PC-9 (cell line): ENCODE results near the gene ERBB2. TPM values are rescaled to one million over a fixed set of nuclear protein-coding genes. Genes with fewer than 3 reads are reported as not detected.

Experiments used
- BruUV-seq: library from RNA; stranded (reverse); fragments of 400-500 nt; replicated peaks from 2 replicates; lab custom pipeline; 2021; lab: Mats Ljungman, UMichigan
- CTCF ChIA-PET: fragments of 300-600 bp; sonication (Branson Sonifier 250); formaldehyde crosslinking; loops from one replicate; lab custom pipeline; 2022; ENCODE audit warnings: antibody characterized with exemption; lab: Charles Lee
- POLR2A ChIA-PET: fragments of 300-600 bp; sonication (Branson Sonifier 250); formaldehyde crosslinking; loops from one replicate; lab custom pipeline; 2022; ENCODE audit warnings: antibody characterized with exemption; ENCODE audit not compliant: unreplicated experiment; lab: Charles Lee
- DNase-seq, 2 experiments: peaks; one replicate each; pipeline versions ENCODE4 v3.0.0 to v3.0.0-alpha.2; 2015 to 2022; ENCODE audit warnings: mixed read lengths in 1 of 2
- H2AFZ ChIP-seq: fragments of 200-600 bp; sonication (generic); 2 replicates; pipeline ENCODE4 v1.8.1; 2017; ENCODE audit warnings: antibody characterized with exemption
- H3F3A ChIP-seq: fragments of 200-600 bp; sonication (generic); 2 replicates; pipeline ENCODE4 v1.8.1; 2017; ENCODE audit warnings: antibody characterized with exemption, mild to moderate bottlenecking, low read depth; ENCODE audit not compliant: insufficient read depth
- H3K27ac ChIP-seq: fragments of 200-600 bp; sonication (generic); 2 replicates; pipeline ENCODE4 v1.6.1; 2016; ENCODE audit warnings: mixed run types
- H3K27me3 ChIP-seq: fragments of 200-600 bp; sonication (generic); 2 replicates; pipeline ENCODE4 v1.6.1; 2016; ENCODE audit warnings: low read depth, mixed run types; ENCODE audit not compliant: insufficient read depth
- H3K36me3 ChIP-seq: fragments of 200-600 bp; sonication (generic); 2 replicates; pipeline ENCODE4 v1.6.1; 2016; ENCODE audit warnings: low read depth, mixed run types
- H3K4me1 ChIP-seq: fragments of 200-600 bp; sonication (generic); replicated peaks from 2 replicates; pipeline ENCODE4 v1.6.1; 2016; ENCODE audit warnings: mixed run types; ENCODE audit not compliant: insufficient read depth
- H3K4me2 ChIP-seq: fragments of 200-600 bp; sonication (generic); 2 replicates; pipeline ENCODE4 v1.6.1; 2017; ENCODE audit warnings: mixed run types
- H3K4me3 ChIP-seq: fragments of 200-600 bp; sonication (generic); 2 replicates; pipeline ENCODE4 v1.6.1; 2016; ENCODE audit warnings: mixed run types
- H3K79me2 ChIP-seq: fragments of 200-600 bp; sonication (generic); 2 replicates; pipeline ENCODE4 v1.6.1; 2017; ENCODE audit warnings: low read depth, mixed run types
- H3K9me2 ChIP-seq: fragments of 200-600 bp; sonication (generic); 2 replicates; pipeline ENCODE4 v1.8.1; 2017; ENCODE audit warnings: mild to moderate bottlenecking; ENCODE audit not compliant: insufficient read depth
- H3K9me3 ChIP-seq: fragments of 200-600 bp; sonication (generic); 2 replicates; pipeline ENCODE4 v1.8.1; 2016; ENCODE audit warnings: low read depth; ENCODE audit not compliant: insufficient read depth
- H4K20me1 ChIP-seq: fragments of 200-600 bp; sonication (generic); 2 replicates; pipeline ENCODE4 v1.8.1; 2017; ENCODE audit not compliant: insufficient read depth
- EZH2 ChIP-seq: fragments of 200-600 bp; sonication (generic); IDR thresholded peaks from 2 replicates; pipeline ENCODE4 v1.8.0; 2017; ENCODE audit warnings: antibody characterized with exemption, low read depth
- intact Hi-C: fragments of 100-400 bp; cut with micrococcal nuclease; formaldehyde crosslinking; loops from one replicate; pipeline ENCODE4 v1.10.0; 2022; ENCODE audit not compliant: unreplicated experiment
- total RNA-seq: library from RNA; stranded (reverse); gene quantifications from 2 replicates; pipeline ENCODE4 v1.2.3, GENCODE V29; 2021
- TF ChIP-seq, protein P1 (sequence below): fragments of 200-600 bp; sonication (generic); conservative IDR thresholded peaks from 2 replicates; pipeline ENCODE4 v1.6.1; 2017; ENCODE audit warnings: mixed run types, antibody characterized with exemption, mild to moderate bottlenecking, moderate library complexity

Gene ERBB2
- total RNA-seq, 1 experiment from 2014 or later: 90.6 TPM

DNA sequence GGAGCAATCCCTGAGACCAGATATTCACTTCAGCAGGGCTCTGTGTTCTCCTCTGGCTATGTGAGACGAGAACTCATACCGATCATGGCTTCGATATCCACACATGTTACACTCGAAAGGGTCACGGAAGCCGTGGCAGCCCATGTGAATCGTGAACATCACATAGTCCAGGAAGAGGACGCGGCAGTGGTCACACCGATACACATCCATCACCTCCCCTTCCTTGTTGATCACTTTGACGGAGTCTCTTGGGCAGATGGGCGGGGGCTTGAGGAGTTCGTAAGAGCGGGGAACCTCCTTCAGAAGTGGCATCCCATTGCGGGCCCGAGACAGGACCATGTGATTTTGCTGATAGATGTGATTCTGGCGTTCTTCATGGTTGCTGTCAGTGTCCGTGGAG is 65.9 kb downstream of the ERBB2 start:
- no peak overlapping the region for H3K27ac ChIP-seq
- H3K4me3 ChIP-seq: no peak overlapping the region
- H4K20me1 ChIP-seq: no peaks in the 10 kb centered on the region
- H3K9me3 ChIP-seq: no peaks in the 10 kb centered on the region; the same call in 1 of the 2 replicates
- ChIA-PET POLR2A (no interaction called here), CTCF (no interaction called here)
- no peak for DNase-seq
- no TSS peak for BruUV-seq
- H3K4me1 ChIP-seq: peaks cover 17% of the 10 kb centered on the region
- H3K9me2 ChIP-seq: no peaks in the 10 kb centered on the region
- intact Hi-C loops: no loop called here
- H3K79me2 ChIP-seq: no peaks in the 10 kb centered on the region
- H3K4me2 ChIP-seq: no peak overlapping the region
- peaks cover 25% of the 10 kb centered on the region for H3F3A ChIP-seq
- TF ChIP-seq, protein P1, sequence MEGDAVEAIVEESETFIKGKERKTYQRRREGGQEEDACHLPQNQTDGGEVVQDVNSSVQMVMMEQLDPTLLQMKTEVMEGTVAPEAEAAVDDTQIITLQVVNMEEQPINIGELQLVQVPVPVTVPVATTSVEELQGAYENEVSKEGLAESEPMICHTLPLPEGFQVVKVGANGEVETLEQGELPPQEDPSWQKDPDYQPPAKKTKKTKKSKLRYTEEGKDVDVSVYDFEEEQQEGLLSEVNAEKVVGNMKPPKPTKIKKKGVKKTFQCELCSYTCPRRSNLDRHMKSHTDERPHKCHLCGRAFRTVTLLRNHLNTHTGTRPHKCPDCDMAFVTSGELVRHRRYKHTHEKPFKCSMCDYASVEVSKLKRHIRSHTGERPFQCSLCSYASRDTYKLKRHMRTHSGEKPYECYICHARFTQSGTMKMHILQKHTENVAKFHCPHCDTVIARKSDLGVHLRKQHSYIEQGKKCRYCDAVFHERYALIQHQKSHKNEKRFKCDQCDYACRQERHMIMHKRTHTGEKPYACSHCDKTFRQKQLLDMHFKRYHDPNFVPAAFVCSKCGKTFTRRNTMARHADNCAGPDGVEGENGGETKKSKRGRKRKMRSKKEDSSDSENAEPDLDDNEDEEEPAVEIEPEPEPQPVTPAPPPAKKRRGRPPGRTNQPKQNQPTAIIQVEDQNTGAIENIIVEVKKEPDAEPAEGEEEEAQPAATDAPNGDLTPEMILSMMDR: no peak
- no peak for TF ChIP-seq EZH2
- H3K27me3 ChIP-seq: no peaks in the 10 kb centered on the region
- H2AFZ ChIP-seq: no peak overlapping the region
- H3K36me3 ChIP-seq: no peaks in the 10 kb centered on the region

DNA sequence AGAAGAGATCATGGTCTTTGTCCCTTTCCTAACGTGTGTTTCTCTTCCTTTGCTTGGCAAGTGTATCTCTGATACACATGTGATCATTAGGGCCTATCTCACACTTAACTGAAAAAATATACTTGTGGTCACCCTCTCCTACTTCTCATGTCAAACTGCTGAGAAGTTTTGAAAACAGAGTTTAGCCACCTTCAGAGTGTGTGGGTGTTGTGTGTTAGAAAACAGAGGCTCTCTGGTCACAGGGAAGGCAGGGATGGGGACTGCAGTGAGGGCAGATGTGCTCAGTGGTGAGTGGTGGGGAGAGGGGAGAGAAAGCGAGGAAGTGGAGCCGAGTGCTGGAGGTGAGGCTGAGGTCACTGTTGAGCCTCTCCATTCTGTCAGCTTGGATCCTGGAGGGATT is 67.3 kb downstream of the ERBB2 start:
- intact Hi-C loops: no loop called here
- TF ChIP-seq, protein P1: no peak

DNA sequence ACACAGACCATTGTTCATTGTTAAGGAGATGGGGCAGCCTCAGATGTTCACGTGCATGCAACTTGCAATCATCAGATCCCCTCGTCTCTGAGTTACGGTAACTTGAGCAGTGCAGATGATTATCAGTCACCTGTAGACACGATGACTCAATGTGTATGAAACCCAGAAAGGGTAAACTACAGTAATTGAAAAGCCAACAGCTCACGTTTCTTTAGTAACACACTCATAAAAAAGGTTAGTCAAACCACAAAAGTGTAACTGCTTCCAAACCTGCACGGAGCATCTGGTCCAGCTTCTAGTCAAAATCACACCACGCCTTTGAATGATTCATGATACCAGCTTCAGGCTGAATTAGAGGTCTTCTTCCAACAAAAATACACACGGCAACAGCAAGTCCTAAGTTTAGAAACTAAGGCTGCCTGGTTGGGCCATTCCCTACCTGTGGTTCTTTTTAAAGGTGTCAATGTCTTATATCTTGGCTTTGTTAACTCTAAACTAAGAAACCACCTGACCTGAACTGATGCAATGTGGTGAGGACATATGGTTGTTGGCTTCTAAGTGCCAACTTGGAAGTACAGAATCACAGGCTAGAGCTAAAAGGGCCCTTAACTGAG is 70.2 kb downstream of the ERBB2 start:
- no peak for TF ChIP-seq EZH2
- TF ChIP-seq, protein P1: no peak
- DNase-seq: peak; percentile 66 to 99
- Histone ChIP-seq H3F3A (peaks cover 37% of the 10 kb centered on the region), H3K9me2 (no peaks in the 10 kb centered on the region), H3K4me1 (peaks cover 38% of the 10 kb centered on the region), H3K9me3 (no peaks in the 10 kb centered on the region), H3K27me3 (no peaks in the 10 kb centered on the region), H4K20me1 (no peaks in the 10 kb centered on the region), H3K79me2 (no peaks in the 10 kb centered on the region), H3K4me2 (peak overlapping the region; percentile 53), H2AFZ (no peak overlapping the region), H3K4me3 (no peak overlapping the region), H3K27ac (peak overlapping the region; percentile 75), H3K36me3 (no peaks in the 10 kb centered on the region)
- intact Hi-C loops: loop anchor here (1.0 to 5.0 kb wide), 3 partner anchors 9 to 157 kb away; partner anchors contain the start of genes LRRC3C and ORMDL3
- ChIA-PET CTCF (no interaction called here), POLR2A (interaction anchor here (0.6 to 0.7 kb wide), 3 partner anchors 12 to 129 kb away, joined by 3 to 8 read pairs (median 4); no protein-coding TSS in a partner anchor)
- BruUV-seq: no TSS peak

More for the DNA sequence above, 67.3 kb downstream of the ERBB2 start:
- ChIA-PET CTCF (no interaction called here), POLR2A (interaction anchor here (0.6 kb wide), 1 partner anchor 11 kb away, joined by 4 read pairs; no protein-coding TSS in a partner anchor)
- peaks cover 24% of the 10 kb centered on the region for H3K4me1 ChIP-seq
- H3K27ac ChIP-seq: no peak overlapping the region
- no peaks in the 10 kb centered on the region for H3K27me3 ChIP-seq
- H3K4me3 ChIP-seq: no peak overlapping the region
- no peak overlapping the region for H2AFZ ChIP-seq
- no TSS peak for BruUV-seq
- no peak for DNase-seq
- no peaks in the 10 kb centered on the region; the same call in 1 of the 2 replicates for H3K9me3 ChIP-seq
- no peaks in the 10 kb centered on the region for H3K79me2 ChIP-seq
- H3K9me2 ChIP-seq: no peaks in the 10 kb centered on the region
- H3F3A ChIP-seq: peaks cover 37% of the 10 kb centered on the region
- H3K4me2 ChIP-seq: no peak overlapping the region
- no peaks in the 10 kb centered on the region for H4K20me1 ChIP-seq
- H3K36me3 ChIP-seq: no peaks in the 10 kb centered on the region
